GM18870 (cell line): ENCODE measurements around the gene PRKD3.
A peak's percentile ranks its signal among the peaks of the same experiment; 100 is the strongest.

ENCODE experiments used
- ATAC-seq: cut with Tn5 transposase; IDR thresholded peaks from one replicate; pipeline ENCODE4 v1.9.1; 2021; ENCODE audit warnings: moderate library complexity; ENCODE audit not compliant: unreplicated experiment

Gene PRKD3

GRCh38 chr2:37343537-37344434 lies 19.2 kb upstream of the PRKD3 start:
- ATAC-seq = no peak

GRCh38 chr2:37342591-37343220 lies 18.1 kb upstream of the PRKD3 start:
- ATAC-seq = no peak

- ATAC-seq = no peak
Measured at GRCh38 chr2:37340637-37341036, 16.0 kb upstream of the PRKD3 start.

GRCh38 chr2:37338933-37339332 lies 14.3 kb upstream of the PRKD3 start:
- ATAC-seq = no peak

- no peak for ATAC-seq
Measured at GRCh38 chr2:37337620-37338280, 13.1 kb upstream of the PRKD3 start.

GRCh38 chr2:37335604-37336003 lies 11.0 kb upstream of the PRKD3 start:
- ATAC-seq = no peak

- ATAC-seq = no peak
Measured at GRCh38 chr2:37333256-37333655, 8.6 kb upstream of the PRKD3 start.

GRCh38 chr2:37332560-37332959 lies 7.9 kb upstream of the PRKD3 start:
- no peak for ATAC-seq

- no peak for ATAC-seq
Measured at GRCh38 chr2:37330681-37331080, 6.0 kb upstream of the PRKD3 start.

GRCh38 chr2:37326866-37327634 lies 2.4 kb upstream of the PRKD3 start:
- ATAC-seq = no peak

GRCh38 chr2:37326285-37326684 lies 1.7 kb upstream of the PRKD3 start:
- ATAC-seq = no peak

GRCh38 chr2:37325625-37326071 lies 1.0 kb upstream of the PRKD3 start:
- no peak for ATAC-seq

GRCh38 chr2:37324536-37324785 lies 172 bp downstream of the PRKD3 start:
- no peak for ATAC-seq

GRCh38 chr2:37323781-37324535 lies 675 bp downstream of the PRKD3 start:
- ATAC-seq = no peak

GRCh38 chr2:37323176-37323780 lies 1.4 kb downstream of the PRKD3 start:
- no peak for ATAC-seq

- no peak for ATAC-seq
Measured at GRCh38 chr2:37322368-37322767, 2.3 kb downstream of the PRKD3 start.

- no peak for ATAC-seq
Measured at GRCh38 chr2:37321029-37321682, 3.5 kb downstream of the PRKD3 start.

- no peak for ATAC-seq
Measured at GRCh38 chr2:37319754-37320609, 4.7 kb downstream of the PRKD3 start.

GRCh38 chr2:37318401-37318800 lies 6.2 kb downstream of the PRKD3 start:
- ATAC-seq = peak; percentile 79
